Measurements from ENCODE around the gene C17orf113.

GRCh38 chr17:42026857-42027589 is 23.4 kb downstream of the C17orf113 start:
- no peak for TF ChIP-seq CTCF (IDR thresholded peaks at IDR 0.05)
- TF ChIP-seq ZFX (IDR thresholded peaks at IDR 0.05; ENCODE audit: borderline replicate concordance), result no peak

Data from 22Rv1 (cell line).